Upper lobe of left lung (tissue), 4 donors: ENCODE results near the gene MAP3K13.

ENCODE experiments used
- CTCF ChIP-seq, 6 experiments: fragments of 450-650 bp in 4 of 6; fragments of 200-600 bp in 2 of 6; sonication (generic) in 2 of 6; IDR thresholded peaks; one replicate each; pipeline ENCODE4 v1.5.1; 2016 to 2019; ENCODE audit warnings: antibody characterized with exemption in 6 of 6
- EP300 ChIP-seq, 4 donors: sonication (generic); formaldehyde crosslinking; IDR thresholded peaks; one replicate each; pipeline ENCODE4 v1.5.1; 2017; ENCODE audit warnings: antibody characterized with exemption in 4 of 4, control low read depth in 2 of 4
- POLR2A ChIP-seq, 4 donors: fragments of 450-650 bp; IDR thresholded peaks; one replicate each; pipeline ENCODE4 v1.5.1; 2016 to 2017; ENCODE audit warnings: antibody characterized with exemption in 4 of 4, mild to moderate bottlenecking in 2 of 4

GRCh38 chr3:185460719-185461350, 97.9 kb downstream of the MAP3K13 start:
- TF ChIP-seq CTCF (IDR thresholded peaks at IDR 0.05) (peak in 2 of 6 experiments; percentile 11 to 37), POLR2A (IDR thresholded peaks at IDR 0.05) (no peak), EP300 (IDR thresholded peaks at IDR 0.05) (no peak)
